K562 (cell line): ENCODE data around the gene NPHP1. TPM values are rescaled to one million over a fixed set of nuclear protein-coding genes. Genes with fewer than 3 reads are reported as not detected.

Source experiments
- ATAC-seq: fragments of 200-7000 bp; cut with Tn5 transposase; 3 replicates; pipeline ENCODE4 v1.9.1; 2020; ENCODE audit warnings: moderate library complexity
- BruUV-seq: library from RNA; stranded (reverse); fragments of 400-500 nt; replicated peaks from 2 replicates; lab custom pipeline; 2021; lab: Mats Ljungman, UMichigan
- CTCF ChIA-PET: fragments of 300-600 bp; formaldehyde crosslinking; extraction: SDS; loops from one replicate; lab custom pipeline; 2021; ENCODE audit warnings: low intra/inter-chr PET ratio; lab: Yijun Ruan, JAX
- POLR2A ChIA-PET: fragments of 300-600, 350-650 bp; sonication (Branson Sonifier 250); formaldehyde crosslinking; extraction: SDS; loops from one replicate; lab custom pipeline; 2021; ENCODE audit warnings: antibody characterized with exemption, inconsistent platforms; lab: Yijun Ruan, JAX
- DNase-seq, 4 experiments: peaks; one replicate each; pipeline versions ENCODE4 v3.0.0 to v3.0.0-alpha.2; 2011 to 2018; ENCODE audit warnings: low spot score in 3 of 4, mixed read lengths in 3 of 4; ENCODE audit errors: extremely low read depth in 1 of 4
- FAIRE-seq: peaks from 2 replicates; lab custom pipeline; 2011; peaks lifted over from hg19 to GRCh38; lab: Jason Lieb, UNC
- H2AFZ ChIP-seq: 2 replicates; pipeline ENCODE4 v1.6.0; 2011; ENCODE audit warnings: low read depth, low read length, control low read depth, inconsistent platforms
- H3K27ac ChIP-seq: fragments of 200-600 bp; 3 replicates; pipeline ENCODE4 v1.8.0; 2011; ENCODE audit warnings: low read depth, mild to moderate bottlenecking, control low read depth, inconsistent platforms, low read length, moderate library complexity, mixed read lengths; ENCODE audit errors: extremely low read depth
- H3K27me3 ChIP-seq, 2 experiments: fragments of 300-600 bp in 1 of 2; 2 replicates in 1 of 2; 3 replicates in 1 of 2; pipeline versions ENCODE4 v1.6.0 to v1.8.0; 2011; ENCODE audit warnings: inconsistent platforms in 2 of 2, low read length in 2 of 2, mild to moderate bottlenecking in 1 of 2, mixed read lengths in 1 of 2, moderate library complexity in 1 of 2; ENCODE audit not compliant: control insufficient read depth in 2 of 2, insufficient read depth in 2 of 2
- H3K36me3 ChIP-seq: fragments of 300-600 bp; 3 replicates; pipeline ENCODE4 v1.8.0; 2011; ENCODE audit warnings: mild to moderate bottlenecking, low read length, inconsistent platforms; ENCODE audit not compliant: control insufficient read depth, insufficient read depth
- H3K4me1 ChIP-seq, 2 experiments: fragments of 200-600 bp in 1 of 2; replicated peaks in 1 of 2; 2 replicates in 1 of 2; 3 replicates in 1 of 2; pipeline versions ENCODE4 v1.5.1 to v1.8.0; 2011; ENCODE audit warnings: inconsistent platforms in 2 of 2, low read length in 2 of 2, mild to moderate bottlenecking in 1 of 2, mixed read lengths in 1 of 2, moderate library complexity in 1 of 2; ENCODE audit not compliant: control insufficient read depth in 2 of 2, insufficient read depth in 2 of 2
- H3K4me2 ChIP-seq: 2 replicates; pipeline ENCODE4 v1.6.1; 2011; ENCODE audit warnings: low read length, control low read depth, inconsistent platforms, mixed read lengths; ENCODE audit not compliant: insufficient read depth
- H3K4me3 ChIP-seq: fragments of 200-600 bp; sonication (generic), shearing (Covaris generic); 2 replicates; pipeline ENCODE4 v1.5.1; 2016; ENCODE audit warnings: control low read depth, inconsistent platforms
- H3K79me2 ChIP-seq: fragments of 200-600 bp; 3 replicates; pipeline ENCODE4 v1.8.0; 2011; ENCODE audit warnings: low read length, inconsistent platforms; ENCODE audit not compliant: control insufficient read depth, insufficient read depth
- H3K9ac ChIP-seq, 2 experiments: 2 replicates each; pipeline versions ENCODE4 v1.6.0 to v1.6.1; 2011; ENCODE audit warnings: low read depth in 2 of 2, low read length in 2 of 2, control low read depth in 1 of 2, inconsistent platforms in 1 of 2, mild to moderate bottlenecking in 1 of 2, mixed read lengths in 1 of 2; ENCODE audit not compliant: insufficient read depth in 1 of 2
- H3K9me1 ChIP-seq: one replicate; pipeline ENCODE4 v1.6.0; 2011; ENCODE audit warnings: inconsistent platforms, mild to moderate bottlenecking, low read length, moderate library complexity; ENCODE audit not compliant: control insufficient read depth, insufficient read depth
- H3K9me3 ChIP-seq: replicated peaks from 2 replicates; pipeline ENCODE4 v1.5.1; 2011; ENCODE audit warnings: low read depth, low read length, inconsistent platforms; ENCODE audit not compliant: control insufficient read depth, insufficient read depth
- H4K20me1 ChIP-seq: replicated peaks from 2 replicates; pipeline ENCODE4 v1.6.1; 2011; ENCODE audit warnings: low read length, inconsistent platforms, mixed read lengths; ENCODE audit not compliant: control insufficient read depth, insufficient read depth
- CCNT2 ChIP-seq: IDR thresholded peaks from 2 replicates; pipeline ENCODE4 v1.6.1; 2011; ENCODE audit warnings: borderline replicate concordance, low read depth, mild to moderate bottlenecking, moderate library complexity, mixed read lengths, low read length; ENCODE audit not compliant: insufficient read length; ENCODE audit errors: extremely low read depth
- HNRNPL ChIP-seq: fragments of 200-400 bp; formaldehyde crosslinking; IDR thresholded peaks from 2 replicates; pipeline ENCODE4 v1.6.1; 2017; ENCODE audit warnings: low read depth, mild to moderate bottlenecking, low read length
- MECOM ChIP-seq: fragments of 250-450 bp; sonication (Bioruptor Pico); IDR thresholded peaks from 2 replicates; pipeline ENCODE4 v1.8.0; 2022; ENCODE audit warnings: inconsistent platforms
- TCFL5 ChIP-seq: fragments of 250-450 bp; sonication (Bioruptor Pico); conservative IDR thresholded peaks from 2 replicates; pipeline ENCODE4 v1.6.1; 2021; ENCODE audit warnings: mild to moderate bottlenecking, moderate library complexity, matching md5 sums
- TFAM ChIP-seq: fragments of 250-450 bp; sonication (Bioruptor Pico); conservative IDR thresholded peaks from 2 replicates; pipeline ENCODE4 v1.5.0; 2021; ENCODE audit warnings: mild to moderate bottlenecking, moderate library complexity
- WGBS: fragments of 100-300 bp; shearing (Covaris generic); methylation state at CpG from one replicate; pipeline ENCODE4 v1.1.6; 2016; ENCODE audit warnings: low coverage, mixed read lengths; ENCODE audit not compliant: insufficient coverage; ENCODE audit errors: missing lambda C conversion rate; 5-methylcytosine and 5-hydroxymethylcytosine counted together
- in situ Hi-C: fragments of 300-500 bp; cut with MboI; formaldehyde crosslinking; loops from 4 replicates; pipeline ENCODE4 v1.15.0; 2018; ENCODE audit warnings: inconsistent platforms, mixed read lengths
- intact Hi-C: fragments of 100-400 bp; cut with micrococcal nuclease; formaldehyde crosslinking; loops from 2 replicates; pipeline ENCODE4 v1.14.2; 2022
- polyA plus RNA-seq, 8 experiments: library from polyadenylated mRNA; depleted of rRNA in 4 of 8; stranded (reverse) in 5 of 8; unstranded in 3 of 8; fragments of >200 nt; fragmentation: Nextera tagmentation in 2 of 8; fragmentation: Illumina TruSeq in 1 of 8; extraction: Ambion mirVana in 2 of 8; extraction: Trizol in 1 of 8; gene quantifications; 2 replicates each; pipeline versions ENCODE4 v1.2.1 to v1.2.3, GENCODE V29; 2011 to 2014; ENCODE audit warnings: inconsistent platforms in 1 of 8, missing spikeins in 1 of 8
- total RNA-seq, 7 experiments: library from RNA; depleted of rRNA in 6 of 7; stranded (reverse); fragments of >200 nt in 6 of 7; fragmentation: Illumina TruSeq in 2 of 7; extraction: Trizol in 2 of 7; gene quantifications; 2 replicates each; pipeline versions ENCODE4 v1.2.1 to v1.2.3, GENCODE V29; 2011 to 2021; ENCODE audit warnings: low replicate concordance in 1 of 7
- TF ChIP-seq, protein P1 (sequence below): fragments of 250-450 bp; sonication (Bioruptor Pico); IDR thresholded peaks from 2 replicates; pipeline ENCODE4 v1.4.0; 2020; ENCODE audit warnings: borderline replicate concordance

The NPHP1 gene
- total and polyA plus RNA-seq, 9 of the 15 experiments (the other 6 are each of a cell fraction or from before 2014, with no cell fraction given) = 0.11 to 0.32 (median 0.20) TPM; not detected in 5

DNA sequence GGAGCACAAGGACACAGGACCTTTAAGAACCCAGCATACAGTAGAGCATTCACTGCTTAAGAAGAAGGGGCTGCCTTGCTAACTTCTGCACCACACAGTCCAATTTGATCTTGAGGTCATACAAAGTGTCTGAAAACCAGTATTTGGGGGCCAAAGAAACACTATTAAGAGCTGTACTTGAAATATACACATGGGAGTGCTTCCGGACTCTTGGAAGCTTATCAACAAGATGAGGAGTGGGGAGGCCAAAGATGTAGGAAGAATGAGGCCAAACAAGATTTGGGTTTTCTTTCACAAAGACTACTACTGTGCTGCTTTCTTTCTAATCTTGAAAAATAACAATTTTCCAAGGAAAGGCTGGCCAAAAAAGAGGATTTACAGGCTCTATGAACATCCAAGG, 64.4 kb downstream of the NPHP1 start:
- TF ChIP-seq TFAM (CRISPR knock-in tag) = no peak
- no peak for TF ChIP-seq TCFL5 (CRISPR knock-in tag)
- no peak for TF ChIP-seq CCNT2
- TF ChIP-seq, protein P1, sequence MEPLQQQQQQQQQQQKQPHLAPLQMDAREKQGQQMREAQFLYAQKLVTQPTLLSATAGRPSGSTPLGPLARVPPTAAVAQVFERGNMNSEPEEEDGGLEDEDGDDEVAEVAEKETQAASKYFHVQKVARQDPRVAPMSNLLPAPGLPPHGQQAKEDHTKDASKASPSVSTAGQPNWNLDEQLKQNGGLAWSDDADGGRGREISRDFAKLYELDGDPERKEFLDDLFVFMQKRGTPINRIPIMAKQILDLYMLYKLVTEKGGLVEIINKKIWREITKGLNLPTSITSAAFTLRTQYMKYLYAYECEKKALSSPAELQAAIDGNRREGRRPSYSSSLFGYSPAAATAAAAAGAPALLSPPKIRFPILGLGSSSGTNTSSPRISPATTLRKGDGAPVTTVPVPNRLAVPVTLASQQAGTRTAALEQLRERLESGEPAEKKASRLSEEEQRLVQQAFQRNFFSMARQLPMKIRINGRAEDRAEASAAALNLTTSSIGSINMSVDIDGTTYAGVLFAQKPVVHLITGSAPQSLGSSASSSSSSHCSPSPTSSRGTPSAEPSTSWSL (CRISPR knock-in tag) = no peak
- TF ChIP-seq HNRNPL = no peak
- no peak for TF ChIP-seq MECOM (CRISPR knock-in tag)
- intact Hi-C loops (no loop called here), in situ Hi-C loops (no loop called here)
- Histone ChIP-seq H3K4me1 (no peaks in the 10 kb centered on the region), H4K20me1 (no peaks in the 10 kb centered on the region), H3K9me1 (no peaks in the 10 kb centered on the region), H3K4me2 (no peak overlapping the region), H3K4me3 (no peak overlapping the region), H3K36me3 (no peaks in the 10 kb centered on the region), H3K27me3 (peaks cover 0 to 3% of the 10 kb centered on the region in 2 experiments; a peak in 2 of 5 replicates), H3K79me2 (no peaks in the 10 kb centered on the region), H3K9ac (no peak overlapping the region), H2AFZ (no peak overlapping the region), H3K27ac (no peak overlapping the region), H3K9me3 (no peaks in the 10 kb centered on the region)
- DNase-seq (no peak), ATAC-seq (no peak), FAIRE-seq (no peak)
- BruUV-seq = no TSS peak
- ChIA-PET CTCF (no interaction called here), POLR2A (interaction anchor here (0.6 to 0.7 kb wide), 2 partner anchors 27 to 433 kb away, joined by 3 read pairs; no protein-coding TSS in a partner anchor)
- 0% methylated on average over 1 of the region's 1 CpG for WGBS
